HG03064 (cell line): Measurements from ENCODE around the gene MILR1.
"Not testable (repeated sequence)": the region's sequence is repeated elsewhere in the genome, so short reads cannot be mapped to it uniquely, and the experiment has no call there.

Experiments
- ATAC-seq: cut with Tn5 transposase; IDR thresholded peaks from one replicate; pipeline ENCODE4 v1.9.1; 2021; ENCODE audit warnings: low read depth; ENCODE audit not compliant: unreplicated experiment

Gene MILR1

GRCh38 chr17:64466019-64466735 is 17.3 kb downstream of the MILR1 start:
- no peak for ATAC-seq

DNA sequence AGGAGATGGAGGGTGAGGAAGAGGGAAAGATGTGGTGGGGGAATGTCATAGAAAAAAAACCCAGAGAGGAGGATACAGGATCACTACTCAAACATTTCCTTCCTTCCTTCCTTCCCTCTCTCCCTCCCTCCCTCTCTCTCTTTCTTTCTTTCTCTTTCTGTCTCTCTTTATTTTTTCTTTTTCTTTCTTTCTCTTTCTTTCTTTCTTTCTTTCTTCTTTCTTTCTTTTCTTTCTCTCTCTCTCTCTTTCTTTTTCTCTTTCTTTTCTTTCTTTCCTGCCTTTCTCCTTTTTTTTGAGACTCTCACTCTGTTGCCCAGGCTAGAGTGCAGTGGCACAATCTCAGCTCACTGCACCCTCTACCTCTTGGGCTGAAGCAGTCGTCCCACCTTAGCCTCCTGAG is 17.9 kb downstream of the MILR1 start:
- ATAC-seq: not testable (repeated sequence)

- no peak for ATAC-seq
Measured at GRCh38 chr17:64470625-64471024, 21.7 kb downstream of the MILR1 start.

DNA sequence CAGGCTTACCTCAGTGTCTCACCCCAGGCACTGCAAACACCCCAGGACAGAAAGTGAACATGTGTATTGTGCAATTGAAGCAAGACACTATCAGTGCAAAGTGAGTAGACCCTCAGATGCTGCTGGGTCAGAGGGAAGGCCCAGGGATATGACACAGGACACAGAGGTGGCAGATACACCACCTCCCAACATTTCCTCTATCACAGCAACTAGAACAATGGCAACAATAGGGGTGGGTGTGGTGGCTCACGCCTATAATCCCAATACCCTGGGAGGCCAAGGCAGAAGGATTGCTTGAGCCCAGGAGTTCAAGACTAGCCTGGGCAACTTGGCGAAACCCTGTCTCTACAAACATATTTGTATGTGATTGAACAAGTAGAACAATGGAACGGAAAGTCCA is 22.5 kb downstream of the MILR1 start:
- no peak for ATAC-seq

- ATAC-seq: no peak
Measured at GRCh38 chr17:64472564-64472963, 23.6 kb downstream of the MILR1 start.

DNA sequence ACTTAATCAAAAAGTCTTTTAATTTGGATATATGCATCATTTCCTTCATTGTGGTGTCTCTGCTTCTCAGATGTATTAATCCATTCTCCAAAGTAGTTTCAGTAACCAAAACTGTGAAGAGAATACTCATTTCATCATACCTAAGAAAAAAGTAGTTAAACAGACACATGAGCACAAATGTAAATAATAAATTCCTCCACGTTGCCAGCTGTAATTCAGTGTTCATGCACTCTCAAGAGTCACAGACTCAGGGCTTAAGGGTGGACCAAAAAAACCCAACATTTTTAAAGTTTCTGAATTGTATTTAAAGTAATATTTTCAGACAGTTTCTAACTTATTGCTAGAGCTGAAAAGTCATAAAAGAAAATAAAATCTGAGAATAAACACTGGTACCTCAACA is 28.9 kb downstream of the MILR1 start:
- no peak for ATAC-seq

- no peak for ATAC-seq
Measured at GRCh38 chr17:64480951-64481350, 32.0 kb downstream of the MILR1 start.

DNA sequence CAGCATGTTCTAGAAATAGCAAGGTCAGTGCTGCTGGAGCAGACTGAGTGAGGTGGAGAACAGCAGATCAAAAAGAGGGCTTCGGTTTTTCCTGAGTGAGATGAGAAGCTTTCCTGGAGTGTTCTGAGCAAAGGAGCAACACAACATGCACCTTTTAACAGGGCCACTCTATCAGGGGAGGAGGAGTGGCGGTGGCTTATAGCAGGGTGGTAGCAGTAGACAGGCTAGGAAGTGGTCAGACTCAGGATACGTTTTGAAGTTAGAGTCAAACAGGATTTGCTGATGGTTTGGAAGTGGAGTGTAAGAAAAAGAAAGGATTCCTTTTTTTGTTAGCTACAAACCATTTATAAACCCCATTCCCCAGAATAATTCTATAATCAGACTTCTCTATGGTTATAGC is 35.5 kb downstream of the MILR1 start:
- ATAC-seq: no peak

DNA sequence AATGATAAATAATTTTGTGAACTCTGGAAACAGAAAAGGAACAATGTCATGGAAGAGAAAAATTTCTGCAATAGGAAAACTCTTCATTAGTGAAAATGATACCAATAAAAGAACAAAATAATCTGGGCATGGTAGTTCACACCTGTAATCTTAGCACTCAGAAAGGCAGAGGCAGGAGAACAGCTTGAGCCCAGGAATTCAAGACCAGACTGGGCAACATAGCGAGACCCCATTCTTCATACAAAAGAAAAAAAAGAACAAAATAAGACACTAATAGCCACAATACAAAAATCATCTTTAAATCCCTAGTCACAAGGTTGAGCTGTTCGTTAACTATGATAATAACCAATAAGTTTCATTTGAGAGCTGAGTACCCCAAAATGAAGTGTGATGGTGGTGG is 39.4 kb downstream of the MILR1 start:
- no peak for ATAC-seq

DNA sequence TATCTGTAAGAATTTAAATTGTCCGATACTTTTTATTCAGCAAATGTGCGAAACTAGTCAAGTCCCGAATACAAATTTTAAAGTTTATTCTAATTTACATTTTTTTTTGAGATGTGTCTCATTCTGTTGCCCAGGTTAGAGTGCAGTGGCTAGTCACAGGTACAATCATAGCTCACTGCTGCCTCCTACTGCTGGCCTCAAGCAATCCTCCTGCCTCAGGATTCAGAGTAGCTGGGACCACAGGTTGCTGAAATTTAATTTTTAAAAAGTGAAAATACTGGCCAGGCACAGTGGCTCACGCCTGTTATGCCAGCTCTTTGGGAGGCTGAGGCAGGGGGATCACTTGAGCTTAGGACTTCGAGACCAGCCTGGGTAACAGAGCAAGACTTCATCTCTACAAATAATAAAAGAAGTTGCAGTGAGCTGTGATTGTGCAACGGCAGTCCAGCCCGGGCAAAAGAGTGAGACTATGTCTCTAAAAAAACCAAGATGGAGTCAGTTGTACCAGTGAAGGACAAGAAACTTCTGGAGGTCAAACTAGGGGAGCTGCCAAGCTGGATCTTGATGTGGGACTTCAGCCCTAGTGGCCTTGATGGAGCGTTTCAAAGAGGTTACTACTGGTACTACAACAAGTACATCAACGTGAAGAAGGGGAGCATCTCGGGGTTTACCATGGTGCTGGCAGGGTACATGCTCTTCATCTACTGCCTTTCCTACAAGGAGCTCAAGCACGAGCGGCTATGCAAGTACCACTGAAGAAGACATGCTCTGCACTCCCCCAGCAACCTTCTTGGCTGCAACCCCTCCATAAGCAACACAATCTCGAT is 42.3 kb downstream of the MILR1 start:
- ATAC-seq: no peak

DNA sequence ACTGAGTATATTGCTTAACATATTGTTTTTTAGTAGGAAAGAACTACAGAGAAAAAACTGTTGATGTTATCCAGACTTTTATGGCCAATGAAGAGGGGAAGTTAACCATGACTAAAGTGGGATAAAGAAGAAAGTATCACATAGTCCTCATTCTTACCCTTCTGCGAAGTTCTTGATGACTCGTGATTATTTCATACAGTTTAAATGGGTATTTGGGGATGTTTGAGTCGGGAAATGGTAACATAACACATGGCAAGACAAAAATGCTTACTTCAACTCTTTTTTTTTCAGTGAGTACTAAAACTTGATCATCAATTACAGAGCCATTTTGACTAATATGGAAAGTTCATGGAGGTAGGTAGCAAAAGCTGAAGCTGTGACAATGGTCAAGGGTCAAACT is 43.1 kb downstream of the MILR1 start:
- no peak for ATAC-seq

DNA sequence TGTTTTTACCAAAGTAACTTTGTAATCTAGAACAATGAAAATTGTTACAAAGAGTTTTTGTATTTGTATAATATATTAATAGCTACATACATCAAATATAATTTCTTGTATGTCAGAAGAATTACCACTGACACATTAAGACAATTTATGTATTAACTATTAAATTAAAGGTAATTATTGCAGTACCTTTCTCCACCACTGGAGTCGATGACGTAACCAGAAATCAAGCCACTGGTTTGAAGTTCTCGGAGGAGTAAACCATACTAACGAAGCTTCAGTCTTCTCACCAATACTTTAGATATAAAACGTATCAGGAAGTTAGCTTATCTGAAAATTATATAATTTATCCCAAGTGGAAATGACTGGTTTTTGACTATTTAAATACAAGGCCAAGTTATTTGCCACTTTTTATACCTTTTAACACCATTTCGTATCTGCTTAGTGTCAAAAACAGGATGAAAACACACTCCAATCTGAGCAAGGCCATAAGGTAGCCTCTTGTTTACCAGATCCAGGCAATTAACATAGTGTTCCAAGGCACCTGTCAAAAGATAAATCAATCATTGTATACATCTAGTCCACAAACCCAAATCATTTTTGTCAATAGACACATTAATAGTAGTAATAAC is 43.7 kb downstream of the MILR1 start:
- no peak for ATAC-seq

- ATAC-seq: no peak
Measured at GRCh38 chr17:64494121-64494520, 45.2 kb downstream of the MILR1 start.

DNA sequence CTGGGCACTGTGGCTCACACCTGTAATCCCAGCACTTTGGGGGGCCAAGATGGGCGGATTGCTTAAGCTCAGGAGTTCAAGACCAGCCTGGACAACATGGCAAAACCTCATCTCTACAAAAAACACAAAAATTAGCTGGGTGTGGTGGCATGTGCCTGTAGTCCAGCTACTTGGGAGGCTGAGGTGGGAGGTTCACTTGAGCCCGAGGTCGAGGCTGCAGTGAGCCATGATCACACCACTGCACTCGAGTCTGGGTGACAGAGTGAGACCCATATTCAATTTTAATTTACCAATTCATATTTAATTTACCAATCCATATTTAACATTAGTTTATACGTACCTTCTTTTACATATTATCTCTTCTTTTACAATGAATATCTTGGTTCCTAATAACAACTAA is 46.4 kb downstream of the MILR1 start:
- not testable (repeated sequence) for ATAC-seq

GRCh38 chr17:64496348-64496785 is 47.5 kb downstream of the MILR1 start:
- peak; percentile 5 for ATAC-seq

- peak; percentile 67 for ATAC-seq
Measured at GRCh38 chr17:64496786-64497564, 48.1 kb downstream of the MILR1 start, which contains the start of gene POLG2. Gene POLG2 (minus strand): TSS chr17:64497054. CDS start chr17:64496968, 86 bp downstream.

- no peak for ATAC-seq
Measured at GRCh38 chr17:64497565-64498035, 48.7 kb downstream of the MILR1 start.

- no peak for ATAC-seq
Measured at GRCh38 chr17:64498308-64499203, 49.6 kb downstream of the MILR1 start.

DNA sequence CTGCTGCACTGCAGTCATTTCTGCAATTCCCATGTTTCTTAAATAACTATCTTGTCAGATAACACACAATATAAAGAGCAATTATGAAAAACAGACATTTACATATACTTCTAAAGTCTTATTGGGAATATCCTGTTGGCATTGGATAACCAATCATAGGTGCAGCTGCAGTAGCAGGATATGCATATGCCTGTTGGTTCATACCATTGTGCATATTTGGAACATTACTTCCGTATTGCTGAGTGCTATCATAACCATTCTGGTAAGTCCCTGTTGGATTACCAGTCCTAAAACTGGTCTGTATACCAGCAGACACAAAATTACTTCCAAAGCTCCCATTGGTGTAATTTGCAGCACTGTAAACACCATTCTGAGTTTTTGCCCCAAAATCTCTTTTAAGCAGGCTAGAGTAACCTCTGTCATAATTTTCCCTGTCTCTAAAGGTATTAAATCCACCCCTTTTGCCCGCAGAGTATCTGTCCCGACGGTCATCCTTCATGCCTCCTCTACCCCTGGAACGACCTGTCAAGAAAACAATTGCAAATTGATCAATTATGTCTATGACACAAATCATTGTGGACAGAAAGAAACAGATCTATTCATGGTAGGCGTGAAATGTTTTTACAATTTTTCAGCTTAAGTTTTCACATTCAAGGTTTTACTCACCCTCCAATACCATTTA is 51.0 kb downstream of the MILR1 start:
- no peak for ATAC-seq
